ENCODE results near the gene TECPR1. TPM values are rescaled to one million over a fixed set of nuclear protein-coding genes. Genes with fewer than 3 reads are reported as not detected.
A peak's percentile ranks its signal among the peaks of the same experiment; 100 is the strongest.

The TECPR1 gene
- total RNA-seq: 10 to 100 TPM; 31.4 to 62.7 TPM

DNA sequence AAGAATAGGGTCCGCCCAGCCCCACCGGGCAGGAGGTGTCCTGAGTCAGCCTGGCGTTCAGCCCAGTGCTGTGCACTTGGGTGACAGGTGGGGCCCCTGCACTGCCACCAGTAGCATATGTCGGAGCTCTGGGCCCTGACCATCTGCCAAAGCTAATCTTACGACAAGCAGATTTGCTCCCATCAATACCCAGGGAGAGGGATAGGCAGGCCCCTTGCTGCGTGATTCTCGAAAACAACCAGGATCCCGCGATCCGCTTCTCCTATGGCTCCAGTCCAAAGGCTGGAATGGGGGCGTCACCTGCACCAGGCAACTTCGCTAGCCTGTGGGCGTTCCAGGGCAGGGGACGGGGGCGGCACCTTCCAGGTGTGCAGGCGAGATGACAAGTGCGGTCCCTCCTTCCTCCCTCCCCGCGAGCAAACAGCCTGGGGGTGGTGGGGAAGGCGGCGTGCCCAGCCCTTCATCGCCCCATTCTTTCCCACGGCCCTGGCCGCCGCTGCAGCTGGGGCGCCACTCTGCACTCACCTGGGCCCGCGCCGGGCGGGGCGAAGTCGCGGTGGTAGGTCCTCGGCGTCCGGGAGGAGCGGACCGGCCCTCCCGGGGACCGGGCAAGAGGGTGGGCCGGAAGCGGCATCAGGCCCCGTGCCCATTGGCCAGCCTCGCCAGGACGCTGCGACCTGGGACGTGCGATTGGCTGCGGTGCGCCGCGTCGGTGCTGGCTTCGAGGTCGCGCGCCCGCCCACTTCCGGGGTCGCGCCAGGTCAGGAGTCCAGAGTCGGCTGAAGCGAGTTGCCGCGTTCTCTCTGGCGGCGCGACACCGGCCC is at the start of gene TECPR1:
TSS of gene TECPR1 (minus strand) at position 632 of the 824 bp plus-strand sequence. CDS start 6,086 bp downstream, outside the sequence.
- Histone ChIP-seq H3K36me3 (no peaks in the 10 kb centered on the region), H3K9me3 (no peaks in the 10 kb centered on the region), H3K27ac (peak within 1 kb of the TSS; percentile 88), H3K27me3 (replicated peaks; ENCODE audit: insufficient read depth) (no peaks in the 10 kb centered on the region), H3K4me3 (peak within 1 kb of the TSS; percentile 74 to 89), H3K4me1 (replicated peaks) (peaks cover 11% of the 10 kb centered on the region)
- intact Hi-C loops (cut with DNase I): loop anchor here (5.0 kb wide), 1 partner anchor 35 kb away; no protein-coding TSS in a partner anchor
- TF ChIP-seq POLR2A (IDR thresholded peaks at IDR 0.05) (peak; percentile 60), POLR2AphosphoS5 (IDR thresholded peaks at IDR 0.05) (peak; percentile 88)
- TF ChIP-seq, protein P1, sequence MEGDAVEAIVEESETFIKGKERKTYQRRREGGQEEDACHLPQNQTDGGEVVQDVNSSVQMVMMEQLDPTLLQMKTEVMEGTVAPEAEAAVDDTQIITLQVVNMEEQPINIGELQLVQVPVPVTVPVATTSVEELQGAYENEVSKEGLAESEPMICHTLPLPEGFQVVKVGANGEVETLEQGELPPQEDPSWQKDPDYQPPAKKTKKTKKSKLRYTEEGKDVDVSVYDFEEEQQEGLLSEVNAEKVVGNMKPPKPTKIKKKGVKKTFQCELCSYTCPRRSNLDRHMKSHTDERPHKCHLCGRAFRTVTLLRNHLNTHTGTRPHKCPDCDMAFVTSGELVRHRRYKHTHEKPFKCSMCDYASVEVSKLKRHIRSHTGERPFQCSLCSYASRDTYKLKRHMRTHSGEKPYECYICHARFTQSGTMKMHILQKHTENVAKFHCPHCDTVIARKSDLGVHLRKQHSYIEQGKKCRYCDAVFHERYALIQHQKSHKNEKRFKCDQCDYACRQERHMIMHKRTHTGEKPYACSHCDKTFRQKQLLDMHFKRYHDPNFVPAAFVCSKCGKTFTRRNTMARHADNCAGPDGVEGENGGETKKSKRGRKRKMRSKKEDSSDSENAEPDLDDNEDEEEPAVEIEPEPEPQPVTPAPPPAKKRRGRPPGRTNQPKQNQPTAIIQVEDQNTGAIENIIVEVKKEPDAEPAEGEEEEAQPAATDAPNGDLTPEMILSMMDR (IDR thresholded peaks at IDR 0.05): no peak
- WGBS: under 1% methylated on average over 50 of the region's 69 CpGs
- peak; percentile 97 for DNase-seq (ENCODE audit: low spot score)

DNA sequence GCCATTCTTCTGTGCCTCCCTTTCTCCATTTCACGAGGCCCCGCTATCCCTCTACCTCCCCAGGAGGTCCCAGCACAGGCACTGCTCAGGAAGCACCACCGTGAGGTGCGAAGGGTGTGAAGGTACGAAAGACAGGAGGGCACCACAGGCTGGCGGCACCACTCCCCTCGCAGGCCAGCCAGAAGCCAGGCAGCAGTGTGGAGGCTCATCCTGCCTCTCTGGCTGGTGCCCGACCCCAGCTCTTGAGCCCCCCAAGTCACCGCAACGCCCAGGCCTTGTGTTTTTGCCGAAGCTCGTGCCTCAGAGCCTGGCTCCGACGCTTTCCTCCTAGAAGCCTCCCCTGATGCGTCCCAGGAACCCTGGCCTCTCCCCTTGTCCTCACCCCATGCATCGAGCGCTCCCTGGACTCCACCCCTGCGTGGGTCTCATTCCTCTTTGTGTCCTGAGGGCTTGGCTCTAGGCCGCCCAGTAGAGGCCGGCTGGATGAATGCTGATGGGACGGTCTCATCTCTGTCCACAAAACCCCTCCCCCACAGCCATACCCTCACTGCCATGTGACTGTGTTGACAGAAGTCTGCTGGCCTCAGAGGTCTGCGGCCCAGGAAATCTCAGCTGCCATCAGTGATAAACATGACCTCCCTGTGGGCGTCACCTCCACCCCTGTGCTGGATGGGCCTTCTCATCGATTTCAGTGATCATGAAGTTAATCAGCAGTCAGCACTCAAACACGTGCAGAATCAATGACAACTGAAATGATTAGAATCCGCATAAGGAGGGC is 48.8 kb upstream of the TECPR1 start:
- Histone ChIP-seq H3K4me3 (no peak overlapping the region), H3K27ac (no peak overlapping the region), H3K36me3 (no peaks in the 10 kb centered on the region), H3K27me3 (replicated peaks; ENCODE audit: insufficient read depth) (no peaks in the 10 kb centered on the region), H3K4me1 (replicated peaks) (peaks cover 10% of the 10 kb centered on the region), H3K9me3 (no peaks in the 10 kb centered on the region)
- 89% methylated on average over 26 of the region's 26 CpGs for WGBS
- intact Hi-C loops (cut with DNase I): no loop called here
- DNase-seq (ENCODE audit: low spot score): no peak
- TF ChIP-seq, protein P1 (IDR thresholded peaks at IDR 0.05): no peak
- TF ChIP-seq POLR2A (IDR thresholded peaks at IDR 0.05) (no peak), POLR2AphosphoS5 (IDR thresholded peaks at IDR 0.05) (no peak)

DNA sequence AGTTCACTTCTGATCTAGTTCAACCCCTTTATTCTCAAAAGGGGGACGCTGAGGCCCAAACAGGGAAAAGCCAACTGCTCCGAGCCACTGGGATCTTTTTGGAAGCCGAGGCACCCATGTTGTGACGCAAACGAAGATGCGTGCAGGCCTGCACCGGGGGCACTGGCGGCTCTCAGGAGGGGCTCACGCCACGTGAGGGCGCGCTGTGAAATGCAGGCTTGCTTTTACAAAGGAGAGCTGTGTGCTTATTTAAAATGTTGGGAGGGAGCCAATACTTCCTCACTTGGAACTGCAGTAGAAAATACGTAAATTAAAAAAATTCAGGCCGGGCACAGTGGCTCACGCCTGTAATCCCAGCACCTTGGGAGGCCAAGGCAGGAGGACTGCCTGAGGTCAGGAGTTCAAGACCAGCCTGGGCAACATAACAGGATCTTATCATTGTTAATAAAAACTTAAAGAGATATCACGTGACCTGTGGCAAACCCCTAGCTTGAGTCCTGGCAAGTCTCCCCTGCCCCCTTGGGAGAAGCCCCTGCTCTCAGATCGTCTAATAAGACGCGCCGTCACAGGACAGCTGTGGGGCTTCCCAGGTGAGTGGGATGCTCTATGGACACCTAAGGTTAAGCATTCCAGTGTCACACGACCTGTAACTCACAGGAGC is 45.7 kb upstream of the TECPR1 start:
- intact Hi-C loops (cut with DNase I): no loop called here
- Histone ChIP-seq H3K27me3 (replicated peaks; ENCODE audit: insufficient read depth) (no peaks in the 10 kb centered on the region), H3K27ac (peak overlapping the region; percentile 30 to 78), H3K9me3 (no peaks in the 10 kb centered on the region), H3K4me1 (replicated peaks) (peaks cover 19% of the 10 kb centered on the region), H3K36me3 (peaks cover under 1 to 10% of the 10 kb centered on the region in 2 donors), H3K4me3 (no peak overlapping the region)
- no peak for DNase-seq (ENCODE audit: low spot score)
- WGBS: 52% methylated on average over 21 of the region's 21 CpGs
- TF ChIP-seq POLR2A (IDR thresholded peaks at IDR 0.05): no peak
- TF ChIP-seq, protein P1 (IDR thresholded peaks at IDR 0.05): no peak
- no peak for TF ChIP-seq POLR2AphosphoS5 (IDR thresholded peaks at IDR 0.05)

- H3K36me3 ChIP-seq: peaks cover 10 to 13% of the 10 kb centered on the region in 2 donors
- peak overlapping the region; percentile 30 to 78 for H3K27ac ChIP-seq
- H3K4me1 ChIP-seq (replicated peaks): peaks cover 19% of the 10 kb centered on the region
- no peak overlapping the region for H3K4me3 ChIP-seq
- no peak for DNase-seq (ENCODE audit: low spot score)
- no peaks in the 10 kb centered on the region for H3K27me3 ChIP-seq (replicated peaks; ENCODE audit: insufficient read depth)
- 81% methylated on average over 12 of the region's 12 CpGs for WGBS
- H3K9me3 ChIP-seq: no peaks in the 10 kb centered on the region
- TF ChIP-seq POLR2AphosphoS5 (IDR thresholded peaks at IDR 0.05): no peak
- intact Hi-C loops (cut with DNase I): no loop called here
Measured at GRCh38 chr7:98296833-98297232, 44.8 kb upstream of the TECPR1 start.
